ENCODE data around the gene USP2. TPM values are rescaled to one million over a fixed set of nuclear protein-coding genes. Genes with fewer than 3 reads are reported as not detected.

Gene USP2
- total RNA-seq, 1 donor from 2014 or later: 0.20 TPM

GRCh38 chr11:119307974-119308373 lies 73.5 kb downstream of the USP2 start:
- no peak for DNase-seq (ENCODE audit: low read depth in 2 of 2)

DNA sequence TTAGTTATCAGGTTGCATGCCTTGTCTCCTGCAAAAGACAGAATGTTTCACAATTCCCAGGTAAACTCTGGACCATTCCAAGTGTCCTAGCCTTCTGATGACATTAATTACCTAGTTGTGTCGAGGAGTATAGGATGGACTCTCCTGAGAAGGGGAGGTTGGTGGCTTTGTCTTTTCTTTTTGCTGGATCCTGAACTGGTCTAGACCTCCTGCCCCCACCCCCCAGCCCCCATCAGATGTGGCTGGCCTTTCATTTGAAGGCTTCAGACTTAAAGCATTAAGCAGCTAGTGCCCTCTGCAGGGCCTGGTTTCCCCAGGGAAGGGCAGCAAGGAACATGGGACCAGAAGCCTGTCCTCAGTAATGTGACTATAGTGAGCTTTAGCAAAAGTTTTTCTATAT lies 74.3 kb downstream of the USP2 start:
- DNase-seq (ENCODE audit: low read depth in 2 of 2): peak in 1 of 2 donors; percentile 50

GRCh38 chr11:119306373-119306890 lies 75.1 kb downstream of the USP2 start:
- DNase-seq (ENCODE audit: low read depth in 2 of 2): peak in 1 of 2 donors; percentile 66

DNA sequence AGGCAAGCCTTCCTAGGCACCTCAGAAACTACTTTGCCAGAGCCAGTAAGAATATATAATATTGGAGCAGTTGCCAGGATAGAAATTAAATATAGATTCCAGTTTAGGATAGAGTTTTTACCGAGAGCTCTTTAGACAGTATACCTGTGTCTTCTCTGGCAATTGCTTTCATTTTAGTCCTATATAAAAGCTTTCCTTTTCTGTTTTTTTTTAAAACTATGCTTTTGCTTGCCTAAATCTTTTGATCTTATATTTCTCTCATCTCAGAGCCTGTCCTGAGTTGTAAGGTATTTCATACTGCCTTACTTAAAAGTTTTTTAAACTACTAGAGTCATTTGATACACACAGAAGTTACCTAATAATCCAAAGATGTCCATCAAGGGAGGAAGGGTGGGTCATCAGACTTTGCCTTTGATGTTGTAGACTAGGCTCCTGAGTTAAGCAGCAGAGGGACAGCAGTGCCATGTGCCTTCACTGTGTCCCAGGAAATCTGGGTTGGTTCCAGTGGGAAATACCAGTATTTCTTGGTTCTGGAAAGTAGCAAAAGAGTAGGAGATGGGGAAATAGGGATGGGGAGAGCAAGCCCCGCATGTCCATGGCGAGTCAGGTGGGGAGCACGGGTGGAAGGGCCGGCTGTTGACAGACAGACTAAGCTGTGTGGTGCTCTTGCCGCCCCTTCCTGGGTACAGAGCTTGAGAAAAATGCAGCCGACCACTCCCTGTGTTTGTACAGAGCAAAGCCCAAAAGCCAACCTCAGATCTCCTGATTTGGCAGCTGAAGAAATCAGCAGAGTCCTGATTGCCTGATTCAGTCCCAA lies 75.7 kb downstream of the USP2 start:
- no peak for DNase-seq (ENCODE audit: low read depth in 2 of 2)

Other genes with a start within 250 kb of the USP2 start
- gene ABCG4, start 232.6 kb downstream of the USP2 start, total RNA-seq: 0.22 TPM in 1 of 2 replicates, not detected in the other
- gene NLRX1, start 213.0 kb downstream of the USP2 start, total RNA-seq: 9.8 and 11.1 TPM in 2 replicates
- not detected in 2 replicates for gene NHERF4, start 196.2 kb downstream of the USP2 start, total RNA-seq
- gene CBL, start 175.4 kb downstream of the USP2 start, total RNA-seq: 6.2 and 7.8 TPM in 2 replicates
- gene MCAM, start 64.6 kb downstream of the USP2 start, total RNA-seq: 48.4 and 268 TPM in 2 replicates
- gene RNF26, start 47.2 kb downstream of the USP2 start, total RNA-seq: 2.6 and 2.8 TPM in 2 replicates
- gene C1QTNF5, start 40.8 kb downstream of the USP2 start, total RNA-seq: 65.6 and 93.1 TPM in 2 replicates
- under 0.01 TPM in 1 of 2 replicates, not detected in the other for gene MFRP, start 35.0 kb downstream of the USP2 start, total RNA-seq
- 0.20 and 0.22 TPM in 2 replicates for gene THY1, start 41.5 kb upstream of the USP2 start, total RNA-seq

All from lung microvascular endothelial cell (primary cell).